Left renal pelvis (tissue), 4 donors: Measurements from ENCODE around the gene NPAS2. TPM values are rescaled to one million over a fixed set of nuclear protein-coding genes. Genes with fewer than 3 reads are reported as not detected.

ENCODE experiments used
- DNase-seq, 4 donors: peaks; one replicate each; pipeline ENCODE4 v3.0.0-alpha.2; 2013; ENCODE audit warnings: low read depth in 4 of 4, low spot score in 3 of 4
- polyA plus RNA-seq, 4 donors: library from polyadenylated mRNA; unstranded; fragments of 120-200 nt; gene quantifications; one replicate each; pipeline ENCODE4 v1.2.1, GENCODE V29; 2013; ENCODE audit not compliant: insufficient read length in 4 of 4

Gene NPAS2
- polyA plus RNA-seq, 4 donors, result 14.4 to 15.3 (median 14.9) TPM

DNA sequence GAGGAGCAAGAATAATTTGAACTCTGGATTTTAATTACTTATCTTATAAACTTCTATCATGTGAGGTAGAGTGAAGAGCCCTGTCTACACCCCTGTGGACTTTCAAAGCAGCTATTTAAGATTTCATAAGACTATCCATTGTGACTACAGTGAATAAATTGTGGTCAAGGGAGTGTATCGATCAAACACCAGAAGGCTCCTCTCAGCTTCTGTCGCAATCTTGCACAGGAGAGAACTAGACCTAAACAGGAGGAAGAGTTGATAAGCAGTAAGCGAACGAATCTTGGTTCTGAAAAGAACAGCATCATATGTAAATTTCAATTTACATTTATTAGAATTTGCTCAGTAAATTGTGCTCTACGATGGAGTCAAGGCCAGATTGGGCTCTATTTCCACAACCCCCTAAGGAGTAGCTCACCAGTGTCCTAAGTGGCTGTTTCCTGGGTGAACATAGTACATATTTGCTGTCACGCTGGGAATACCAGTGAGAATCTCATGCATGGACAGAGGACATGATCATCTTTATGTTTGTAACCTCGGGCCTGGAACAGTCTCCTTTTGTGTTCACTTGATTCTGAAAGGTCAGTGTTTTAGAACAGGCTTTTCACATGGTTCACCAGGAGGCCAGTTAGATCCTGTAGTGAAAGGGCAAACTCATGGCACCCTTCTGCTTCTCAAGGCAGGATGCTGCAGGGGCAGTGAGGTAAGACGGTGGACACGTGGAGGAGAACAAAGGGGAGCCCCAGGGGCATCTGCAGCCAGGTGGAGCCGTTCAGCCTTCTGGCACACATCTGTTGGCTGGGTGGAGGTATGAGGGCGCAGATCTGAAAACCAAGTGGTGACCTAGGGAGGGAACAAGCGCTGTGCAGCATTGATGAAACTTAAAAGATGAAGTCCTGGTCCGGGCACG lies 33.3 kb downstream of the NPAS2 start:
- DNase-seq, result no peak

DNA sequence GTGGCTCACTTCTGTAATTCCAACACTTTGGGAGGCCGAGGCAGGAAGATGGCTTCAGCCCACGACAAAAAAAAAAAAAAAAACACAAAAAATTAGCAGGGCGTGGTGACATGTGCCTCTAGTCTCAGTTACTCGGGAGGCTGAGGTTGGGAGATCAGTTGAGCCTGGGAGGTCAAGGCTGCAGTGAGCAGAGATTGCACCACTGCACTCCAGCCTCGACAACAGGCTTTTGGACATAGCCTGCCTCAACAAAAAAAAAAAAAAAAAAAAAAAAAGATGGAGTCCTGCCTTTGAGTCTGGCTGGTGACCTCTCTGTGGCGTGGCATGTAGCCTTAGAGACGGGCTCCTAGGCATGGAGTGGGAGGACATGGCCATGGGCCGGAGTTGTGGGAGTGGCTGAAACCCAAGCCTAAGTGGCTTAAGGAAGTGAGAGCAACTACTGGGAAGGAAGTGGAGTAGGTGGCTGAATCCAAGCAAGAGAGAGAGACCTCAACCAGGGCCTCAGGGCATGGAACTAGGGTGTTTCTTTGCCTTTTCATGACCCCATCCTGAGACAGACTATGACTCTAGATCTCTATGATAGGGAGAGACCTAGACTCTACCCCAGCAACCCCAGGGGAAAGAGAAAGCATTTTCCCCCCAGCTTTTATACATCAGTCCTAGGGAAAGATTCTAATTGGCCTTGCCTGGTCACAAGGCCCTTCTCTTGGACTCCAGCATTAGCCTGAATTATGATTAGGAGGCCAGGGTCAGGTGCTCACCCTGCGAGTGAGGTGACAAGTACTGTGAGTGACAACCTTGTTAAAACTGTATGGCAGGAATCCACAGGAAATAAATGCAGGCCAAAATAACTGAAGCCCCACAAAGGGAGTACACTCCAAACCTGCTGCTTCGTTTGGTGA lies 34.2 kb downstream of the NPAS2 start:
- DNase-seq, result no peak

DNA sequence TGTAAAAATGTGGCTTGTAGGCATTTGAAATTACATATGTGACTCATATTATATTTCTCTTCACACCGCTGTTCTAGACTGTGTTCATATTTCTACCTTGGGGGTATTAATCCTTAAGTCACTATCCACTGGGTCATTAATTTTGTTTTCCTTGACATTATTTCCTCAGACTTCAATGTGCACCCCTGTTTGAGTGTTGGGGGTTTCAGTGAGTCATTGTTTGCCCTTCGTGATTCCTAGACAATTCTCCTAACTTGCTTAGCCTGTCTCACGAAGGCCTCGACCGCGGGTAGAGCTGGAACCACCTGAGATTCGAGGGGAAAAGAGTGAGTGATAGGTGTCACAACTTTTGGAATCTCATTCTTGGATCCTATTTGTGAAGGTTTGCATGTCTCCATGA lies 35.1 kb downstream of the NPAS2 start:
- no peak for DNase-seq

DNA sequence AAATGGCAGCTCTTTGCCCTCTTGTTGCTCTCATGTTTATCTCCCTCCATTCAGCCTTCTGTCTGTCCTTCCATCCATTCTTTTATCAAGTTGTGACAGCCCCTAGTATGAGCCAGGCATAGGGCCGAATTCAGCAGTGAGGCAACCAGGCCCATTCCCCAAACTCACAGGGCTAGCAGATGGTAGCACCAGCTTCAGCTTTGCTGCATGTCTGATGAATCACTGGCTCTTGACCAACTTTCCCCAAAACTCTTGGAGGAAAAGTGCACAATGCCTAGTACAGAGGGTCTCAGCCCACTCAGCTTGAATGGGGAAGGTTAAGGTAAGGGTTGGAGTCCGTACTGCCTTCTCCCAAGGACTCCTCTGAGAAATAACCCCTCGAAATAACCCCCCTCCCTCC lies 35.7 kb downstream of the NPAS2 start:
- DNase-seq, result no peak

DNA sequence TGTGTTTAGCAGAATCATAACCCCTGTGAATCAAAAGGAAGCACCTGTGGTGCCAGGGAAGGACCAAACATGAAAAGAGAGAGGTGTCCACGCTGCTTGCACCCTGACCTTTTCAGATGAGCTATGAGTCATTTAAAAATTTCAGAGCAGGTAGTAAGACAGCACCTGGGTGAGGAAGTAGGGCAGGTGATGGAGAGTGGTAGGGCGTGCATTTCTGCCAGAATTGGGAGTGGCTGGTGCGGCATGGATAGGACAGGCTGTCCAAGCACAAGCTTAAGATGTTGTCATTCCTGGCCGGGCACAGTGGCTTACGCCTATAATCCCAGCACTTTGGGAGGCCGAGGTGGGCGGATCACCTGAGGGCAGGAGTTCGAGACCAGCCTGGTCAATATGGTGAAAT lies 36.8 kb downstream of the NPAS2 start:
- no peak for DNase-seq

DNA sequence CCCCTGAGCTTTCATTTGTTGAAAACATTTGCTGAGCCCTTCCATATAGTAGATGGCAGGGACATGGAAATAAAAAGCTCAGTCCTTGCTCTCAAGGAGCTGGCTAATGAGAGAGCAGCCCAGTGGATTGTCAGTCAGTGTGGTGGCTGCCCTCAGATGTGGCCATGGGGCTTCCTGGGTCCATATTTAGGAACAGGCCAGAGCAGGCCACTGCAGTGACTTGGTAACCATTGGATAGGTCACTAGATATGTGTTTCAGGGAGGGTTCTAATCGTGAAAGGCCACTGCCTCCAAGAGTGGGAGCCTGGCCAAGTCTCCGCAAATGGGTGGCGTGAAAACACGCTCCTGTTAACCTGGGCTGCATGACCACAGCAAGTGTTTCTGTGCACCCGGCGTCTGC lies 37.4 kb downstream of the NPAS2 start:
- no peak for DNase-seq

DNA sequence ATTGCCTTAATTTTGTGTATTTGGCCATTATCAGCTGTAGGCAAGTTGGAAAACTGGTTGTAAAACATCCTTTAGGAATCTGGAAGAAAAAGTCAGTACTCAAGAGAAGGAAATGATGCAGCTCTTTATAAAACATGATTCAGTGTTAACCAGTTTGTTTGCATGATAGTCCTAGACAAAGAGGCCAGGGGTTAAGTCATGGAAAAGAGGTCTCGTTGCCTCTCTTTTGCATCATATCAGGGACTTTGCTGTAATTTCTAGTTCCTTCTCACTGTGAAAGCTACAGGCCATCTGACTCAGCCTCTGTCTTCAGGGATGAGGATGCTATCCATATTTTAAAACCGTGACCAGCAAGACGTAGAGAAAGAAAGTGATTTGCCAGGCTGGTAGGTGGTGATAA lies 38.0 kb downstream of the NPAS2 start:
- DNase-seq, result no peak

DNA sequence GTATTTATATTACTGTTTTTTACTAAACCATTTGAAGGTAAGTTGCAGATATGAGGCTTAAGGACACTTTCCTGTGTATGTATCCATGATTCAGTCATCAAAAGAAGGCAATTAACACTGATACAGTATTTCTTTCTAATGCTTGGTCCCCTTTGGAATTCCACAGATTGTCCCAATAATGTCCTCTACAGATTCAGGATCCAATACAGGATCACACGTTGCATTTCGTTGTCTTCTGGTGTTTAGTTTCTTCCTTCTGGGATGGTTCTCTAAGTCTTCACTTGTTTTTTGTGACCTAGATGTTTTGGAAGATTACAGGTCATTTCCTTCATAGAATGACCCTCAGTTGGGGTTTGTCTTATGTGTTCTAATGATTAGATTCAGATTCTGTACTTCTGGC lies 40.0 kb downstream of the NPAS2 start:
- no peak for DNase-seq

DNA sequence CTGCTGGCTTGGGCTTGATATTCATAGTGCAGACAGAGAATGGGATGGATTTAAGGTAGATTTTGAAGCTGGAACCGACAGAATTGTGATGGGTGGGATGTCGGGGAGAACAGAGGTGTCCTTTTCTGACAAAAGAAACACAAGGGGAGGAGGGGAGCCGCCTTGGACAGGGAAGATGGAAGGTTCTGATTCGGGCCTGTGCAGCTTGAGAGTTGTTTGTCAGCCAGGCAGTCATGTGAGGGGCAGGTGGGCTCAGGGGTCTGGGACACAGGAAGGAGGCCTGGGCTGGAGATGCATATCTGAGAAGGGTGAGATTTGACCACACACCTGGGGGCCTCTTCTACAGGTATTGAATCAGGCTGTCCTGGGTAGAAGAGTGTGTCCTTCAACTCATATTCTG lies 41.4 kb downstream of the NPAS2 start:
- no peak for DNase-seq

DNA sequence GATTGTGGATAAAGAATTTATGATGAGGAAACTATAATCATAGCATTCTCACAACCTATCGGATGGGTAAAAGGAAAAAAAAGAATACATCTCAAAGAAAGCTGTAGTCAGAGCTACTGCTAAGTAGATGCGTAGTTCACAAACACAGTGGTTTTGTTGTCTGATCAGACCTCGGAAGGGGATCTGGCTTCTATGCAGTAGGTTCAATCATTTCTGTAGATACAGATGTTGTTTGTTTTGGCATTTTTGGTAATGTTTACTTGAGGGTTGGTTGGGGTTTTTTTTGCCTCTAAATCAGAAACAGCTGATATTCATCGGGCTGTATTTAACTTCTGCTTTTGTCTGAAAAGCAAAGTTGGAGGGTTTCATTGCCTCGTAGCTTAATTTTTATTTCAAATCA lies 42.1 kb downstream of the NPAS2 start:
- no peak for DNase-seq

DNA sequence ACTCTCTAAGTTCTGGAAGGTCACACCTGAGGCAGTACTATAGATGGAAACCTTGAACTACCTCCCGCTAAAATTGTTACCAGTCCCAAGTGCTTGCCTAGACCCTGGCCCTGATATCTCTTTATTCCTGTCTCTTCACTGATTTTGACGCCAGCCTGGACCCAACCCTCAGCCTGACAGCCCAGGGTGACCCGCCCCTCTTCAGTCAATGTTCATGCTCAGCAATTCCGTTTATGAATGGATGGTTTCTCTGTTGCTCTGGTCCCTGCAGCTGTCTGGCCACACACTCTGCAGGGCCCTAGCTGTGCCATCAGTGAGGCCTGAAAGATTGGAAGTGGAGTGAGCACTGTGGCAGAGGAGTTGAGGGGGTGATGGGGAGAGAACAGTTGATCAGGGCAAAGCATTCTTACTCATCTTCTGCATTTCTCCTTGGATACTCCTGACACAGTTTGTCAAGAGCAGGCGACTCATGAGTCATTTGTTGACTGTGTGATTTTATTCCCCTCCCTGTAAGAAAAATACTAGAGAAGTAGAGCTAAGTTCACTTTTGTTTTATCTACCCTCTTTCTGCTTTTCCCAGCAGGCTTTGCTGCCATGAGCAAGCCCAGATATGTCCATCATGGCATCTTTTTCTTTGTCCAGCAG lies 46.0 kb downstream of the NPAS2 start:
- DNase-seq, result no peak

DNA sequence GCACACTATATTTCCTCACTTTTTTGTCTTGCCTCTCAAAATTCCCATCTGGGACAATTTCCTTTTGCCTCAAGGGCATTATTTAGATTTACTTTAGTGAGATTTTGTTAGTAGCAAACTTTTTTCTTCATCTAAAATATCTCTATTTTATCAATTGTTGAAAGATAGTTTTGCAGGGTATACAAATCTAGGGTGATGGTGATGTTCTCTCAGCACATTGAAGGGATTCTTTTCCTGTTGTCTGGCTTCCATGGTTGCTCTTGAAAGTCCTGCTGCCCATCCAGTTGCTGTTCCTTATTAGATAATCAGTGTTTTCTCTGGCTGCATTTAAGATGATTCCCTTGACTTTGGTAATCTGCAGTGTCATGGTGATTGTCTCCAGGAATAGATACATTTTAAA lies 48.1 kb downstream of the NPAS2 start:
- DNase-seq, result no peak

DNA sequence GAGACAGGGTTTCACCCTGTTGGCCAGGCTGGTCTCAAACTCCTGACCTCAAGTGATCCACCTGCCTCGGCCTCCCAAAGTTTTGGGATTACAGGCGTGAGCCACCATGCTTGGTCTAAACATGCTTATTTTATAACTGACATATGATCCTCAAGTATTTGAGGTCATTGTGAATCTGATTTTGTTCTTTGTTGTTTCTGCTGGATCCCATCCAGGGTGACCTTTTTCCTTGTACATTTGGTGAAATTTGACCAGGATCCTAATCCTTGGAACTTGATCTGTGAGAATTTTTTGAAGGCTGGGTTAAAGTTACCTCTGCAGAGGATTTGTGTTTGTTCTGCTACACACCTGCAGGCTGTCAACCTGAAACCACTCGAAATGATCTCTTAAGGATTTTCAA lies 49.2 kb downstream of the NPAS2 start:
- no peak for DNase-seq

DNA sequence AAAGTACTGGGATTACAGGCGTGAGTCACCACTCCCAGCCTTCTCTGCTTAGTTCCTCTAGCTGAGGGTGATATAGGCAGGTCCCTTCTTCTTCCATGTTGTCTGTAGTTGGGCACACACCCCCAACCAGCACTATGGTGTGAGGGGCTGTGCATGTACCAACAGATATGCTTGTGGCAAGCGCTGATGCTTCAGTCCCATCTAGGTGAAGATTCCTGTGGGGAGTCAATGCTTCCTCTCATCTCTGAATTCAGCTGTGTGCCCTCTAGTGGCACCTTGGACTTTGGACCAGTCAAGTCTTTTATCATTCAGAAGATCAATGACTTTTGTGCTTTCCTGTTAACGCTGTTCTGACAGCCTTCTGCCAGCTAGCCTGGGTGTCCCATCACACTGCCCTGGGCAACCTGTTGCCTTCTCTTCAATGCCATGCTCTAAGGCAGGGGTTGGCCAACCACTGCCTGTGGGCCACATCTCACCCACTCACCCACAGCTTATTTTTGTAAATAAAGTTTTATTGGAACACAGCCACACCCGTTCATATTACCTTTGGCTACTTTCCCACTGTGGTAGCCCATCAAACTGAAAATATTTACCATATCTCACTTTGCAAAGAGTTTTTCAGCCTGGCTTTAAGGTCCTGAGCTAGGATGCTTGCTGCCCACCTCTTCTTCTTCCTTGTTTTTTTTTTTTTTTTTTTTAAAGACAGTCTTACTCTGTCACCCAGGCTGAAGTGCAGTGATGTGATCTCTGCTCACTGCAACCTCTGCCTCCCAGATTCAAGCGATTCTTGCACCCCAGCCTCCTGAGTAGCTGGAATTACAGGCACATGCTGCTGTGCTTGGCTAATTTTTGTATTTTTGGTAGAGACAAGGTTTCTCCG lies 51.0 kb downstream of the NPAS2 start:
- no peak for DNase-seq

DNA sequence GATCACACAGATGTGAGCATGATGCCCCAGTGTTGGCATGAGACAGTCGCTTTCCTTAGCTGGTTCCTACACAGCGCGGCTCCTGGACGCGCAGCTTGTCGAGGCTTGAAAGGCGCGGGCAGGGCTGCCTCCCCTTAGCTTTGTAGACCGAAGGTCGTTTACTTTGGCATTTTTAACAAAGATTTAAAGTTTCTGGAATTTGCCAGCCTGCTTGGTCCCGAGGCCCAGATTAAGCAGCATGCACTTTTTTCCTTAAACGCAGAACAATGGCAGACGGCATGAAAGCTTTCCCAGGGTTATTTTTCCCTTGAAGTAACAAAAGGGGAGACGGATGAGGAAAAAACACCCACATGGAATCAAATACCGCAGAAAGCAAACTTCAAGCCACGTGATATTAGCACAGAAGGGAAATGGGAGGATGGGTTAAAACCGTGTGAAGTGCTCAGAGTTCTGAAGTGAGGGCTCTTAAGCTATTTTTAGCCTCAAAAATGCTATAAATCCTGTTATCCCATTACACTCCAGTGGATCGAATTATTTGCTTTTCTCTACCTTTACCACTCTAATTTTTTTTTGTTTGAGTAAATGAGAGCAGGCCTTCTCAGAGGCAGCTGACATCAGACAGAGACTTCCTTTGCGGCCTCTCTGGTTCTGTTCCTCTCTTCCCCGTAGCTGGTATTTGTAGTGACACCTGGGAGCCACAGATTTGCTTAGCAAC lies 55.7 kb downstream of the NPAS2 start:
- peak in 3 of 4 donors; percentile 31 to 47 (median 38) for DNase-seq

DNA sequence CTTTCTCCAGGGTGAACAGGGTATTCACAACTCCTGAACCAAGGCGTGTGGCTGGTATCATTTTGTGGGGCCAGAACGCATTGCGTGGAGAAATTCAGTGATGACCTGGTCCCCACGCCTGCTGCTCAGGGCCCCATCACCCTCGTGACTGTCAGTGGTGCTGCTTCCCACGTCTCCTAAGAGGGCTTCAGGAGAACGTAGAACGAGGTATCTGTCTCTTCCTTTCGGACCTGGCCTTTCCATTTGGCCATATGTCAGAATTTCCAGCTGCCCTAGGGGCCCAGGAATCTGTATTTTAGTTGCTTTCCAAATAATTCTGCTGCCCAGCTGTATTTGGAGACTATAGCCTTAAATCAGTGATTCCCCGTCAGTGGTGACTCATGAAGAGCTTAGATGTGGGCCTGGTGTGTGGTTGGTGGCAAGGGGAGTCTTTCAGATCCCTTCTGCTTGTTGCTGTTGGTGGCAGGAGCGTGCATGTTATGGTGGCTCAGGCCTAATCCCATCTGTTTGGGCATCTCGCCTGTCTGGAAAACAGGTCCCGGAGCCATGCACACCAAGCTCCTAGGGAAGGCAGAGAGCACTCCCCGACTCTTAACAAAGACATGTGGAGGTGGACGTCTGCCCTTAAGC lies 56.4 kb downstream of the NPAS2 start:
- no peak for DNase-seq

DNA sequence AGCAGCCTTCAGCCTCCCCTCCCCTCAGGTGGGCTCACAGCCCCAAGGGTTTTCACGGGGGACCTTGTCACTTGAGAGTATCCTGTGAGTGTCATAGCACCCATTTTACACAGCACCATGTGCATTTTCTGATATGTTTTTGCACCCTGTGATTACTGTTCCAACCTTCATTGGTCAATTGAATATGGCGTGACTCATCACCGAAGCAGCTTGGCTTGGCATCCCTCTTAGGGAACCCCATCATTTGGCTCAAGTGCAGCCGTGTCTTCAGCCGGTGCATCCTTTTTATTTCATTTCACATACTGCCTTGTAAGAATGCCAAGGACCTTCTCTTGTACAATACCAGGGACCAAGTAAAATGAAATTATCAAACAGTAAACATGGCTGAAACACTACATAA lies 57.6 kb downstream of the NPAS2 start:
- no peak for DNase-seq

DNA sequence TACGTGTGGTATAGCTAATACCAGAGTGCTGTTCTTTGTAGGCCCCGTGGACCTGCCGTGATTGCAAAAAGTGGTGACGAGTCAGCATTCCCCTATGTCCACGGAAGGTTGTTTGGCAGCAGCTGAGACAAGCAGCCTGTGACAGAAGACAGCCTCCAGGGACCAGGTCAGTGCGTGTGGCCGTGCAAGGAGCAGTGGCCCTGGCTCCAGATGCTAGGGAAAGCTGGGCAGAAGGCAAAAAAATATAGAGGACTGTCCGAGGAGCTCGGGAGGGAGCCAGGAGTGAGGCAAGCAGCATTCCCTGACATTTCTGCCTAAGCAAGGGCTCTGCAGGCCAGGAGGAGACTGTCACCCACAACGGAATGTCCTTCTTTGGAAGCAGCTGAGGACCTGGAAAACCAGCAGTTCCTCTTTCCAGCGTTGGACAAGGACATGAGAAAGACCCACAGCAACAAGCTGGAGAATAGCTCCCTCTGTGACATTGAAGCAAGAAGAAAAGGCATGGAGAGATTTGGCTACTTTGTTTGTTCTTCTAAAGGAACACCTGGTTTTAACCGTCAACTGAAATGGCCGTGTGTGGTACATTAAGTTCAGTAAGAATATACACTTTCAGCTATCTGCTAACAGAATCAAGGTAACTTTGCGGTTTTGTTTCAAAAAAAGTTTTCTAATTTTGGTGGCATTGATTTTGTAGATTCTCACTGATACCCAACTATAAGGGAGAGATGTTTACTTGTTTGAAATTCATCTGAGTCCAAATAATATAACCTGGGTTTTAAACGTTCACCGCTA lies 58.3 kb downstream of the NPAS2 start:
- DNase-seq, result no peak
